ENCODE data around the gene FGFR2. TPM values are rescaled to one million over a fixed set of nuclear protein-coding genes. Genes with fewer than 3 reads are reported as not detected.

Gene FGFR2
- total RNA-seq, 2 donors from 2014 or later, result 56.0 to 78.1 TPM

- no peaks in the 10 kb centered on the region for H3K9me3 ChIP-seq
- peak overlapping the region; percentile 22 to 77 (median 68) for H3K27ac ChIP-seq
- intact Hi-C loops (cut with DNase I), result no loop called here
- peak overlapping the region; percentile 10 to 30 for H3K4me3 ChIP-seq
- DNase-seq, result peak in 3 of 4 donors; percentile 15 to 22 (median 16)
- 32 to 52% methylated on average over 23 to 28 of the region's 28 CpGs for WGBS, 2 donors
- no peak for ATAC-seq
- TF ChIP-seq CTCF (IDR thresholded peaks at IDR 0.05) (no peak), POLR2A (IDR thresholded peaks at IDR 0.05) (peak in 2 of 3 donors; percentile 14 to 29)
- peaks cover 0 to 12% of the 10 kb centered on the region in 2 donors for H3K27me3 ChIP-seq
- peaks cover 30% of the 10 kb centered on the region for H3K4me1 ChIP-seq
- no peaks in the 10 kb centered on the region for H3K36me3 ChIP-seq (replicated peaks in 1 of 2; ENCODE audit: insufficient read depth in 1 of 2, low read depth in 2 of 2)
Observed at GRCh38 chr10:121595806-121596688, 2.2 kb downstream of the FGFR2 start.

- Histone ChIP-seq H3K4me3 (no peak overlapping the region), H3K36me3 (replicated peaks in 1 of 2; ENCODE audit: insufficient read depth in 1 of 2, low read depth in 2 of 2) (no peaks in the 10 kb centered on the region), H3K27me3 (peaks cover 0 to 12% of the 10 kb centered on the region in 2 donors), H3K27ac (peak overlapping the region; percentile 22 to 77 (median 68)), H3K9me3 (no peaks in the 10 kb centered on the region), H3K4me1 (peaks cover 32% of the 10 kb centered on the region)
- intact Hi-C loops (cut with DNase I), result no loop called here
- TF ChIP-seq CTCF (IDR thresholded peaks at IDR 0.05), result no peak
- TF ChIP-seq POLR2A (IDR thresholded peaks at IDR 0.05), result no peak
- no peak for DNase-seq
- ATAC-seq, result no peak
- 34 to 49% methylated on average over 11 of the region's 11 CpGs for WGBS, 2 donors
Observed at GRCh38 chr10:121595351-121595805, 2.9 kb downstream of the FGFR2 start.

- H3K4me3 ChIP-seq, result no peak overlapping the region
- peak overlapping the region in 3 of 4 donors; percentile 34 to 77 (median 68) for H3K27ac ChIP-seq
- WGBS, 2 donors, result 66% methylated on average over 5 of the region's 5 CpGs
- no peak for ATAC-seq
- TF ChIP-seq CTCF (IDR thresholded peaks at IDR 0.05), result no peak
- no peak for TF ChIP-seq POLR2A (IDR thresholded peaks at IDR 0.05)
- no peak for DNase-seq
- peaks cover 32% of the 10 kb centered on the region for H3K4me1 ChIP-seq
- no peaks in the 10 kb centered on the region for H3K36me3 ChIP-seq (replicated peaks in 1 of 2; ENCODE audit: insufficient read depth in 1 of 2, low read depth in 2 of 2)
- peaks cover 0 to 12% of the 10 kb centered on the region in 2 donors for H3K27me3 ChIP-seq
- no peaks in the 10 kb centered on the region for H3K9me3 ChIP-seq
- intact Hi-C loops (cut with DNase I), result no loop called here
Observed at GRCh38 chr10:121594623-121595350, 3.5 kb downstream of the FGFR2 start.

GRCh38 chr10:121594076-121594475 lies 4.2 kb downstream of the FGFR2 start:
- ATAC-seq (no peak), DNase-seq (no peak)
- no peak overlapping the region for H3K4me3 ChIP-seq
- peak overlapping the region in 3 of 4 donors; percentile 34 to 77 (median 68) for H3K27ac ChIP-seq
- TF ChIP-seq POLR2A (IDR thresholded peaks at IDR 0.05) (no peak), CTCF (IDR thresholded peaks at IDR 0.05) (no peak)
- no peaks in the 10 kb centered on the region for H3K9me3 ChIP-seq
- peaks cover 0 to 12% of the 10 kb centered on the region in 2 donors for H3K27me3 ChIP-seq
- H3K4me1 ChIP-seq, result peaks cover 38% of the 10 kb centered on the region
- WGBS, 2 donors, result 38% methylated on average over 8 of the region's 8 CpGs
- H3K36me3 ChIP-seq (replicated peaks in 1 of 2; ENCODE audit: insufficient read depth in 1 of 2, low read depth in 2 of 2), result no peaks in the 10 kb centered on the region
- intact Hi-C loops (cut with DNase I), result no loop called here
